HEK293 (cell line): ENCODE measurements around the gene DEDD.

Experiments used
- FEZF1 ChIP-seq: fragments of 450-650 bp; formaldehyde crosslinking; IDR thresholded peaks from 2 replicates; pipeline ENCODE4 v1.5.1; 2016; ENCODE audit warnings: missing biosample characterization, missing genetic modification characterization
- KLF16 ChIP-seq: fragments of 450-650 bp; formaldehyde crosslinking; IDR thresholded peaks from 2 replicates; pipeline ENCODE4 v1.5.1; 2017; ENCODE audit warnings: missing biosample characterization, missing genetic modification characterization
- MYNN ChIP-seq: fragments of 450-650 bp; formaldehyde crosslinking; IDR thresholded peaks from 2 replicates; pipeline ENCODE4 v1.5.1; 2016; ENCODE audit warnings: missing biosample characterization, missing genetic modification characterization, borderline replicate concordance
- REST ChIP-seq: fragments of 450-650 bp; formaldehyde crosslinking; IDR thresholded peaks from 2 replicates; pipeline ENCODE4 v1.5.1; 2016; ENCODE audit warnings: missing biosample characterization, missing genetic modification characterization
- SETDB1 ChIP-seq: IDR thresholded peaks from one replicate; pipeline ENCODE4 v1.6.1; 2017; ENCODE audit warnings: mild to moderate bottlenecking, low read length, moderate library complexity, mixed read lengths; ENCODE audit not compliant: insufficient read length
- TCF7L2 ChIP-seq: IDR thresholded peaks from 2 replicates; pipeline ENCODE4 v1.6.1; 2011; ENCODE audit warnings: low read depth, mild to moderate bottlenecking, inconsistent platforms, low read length, moderate library complexity, borderline replicate concordance
- ZBTB7A ChIP-seq: fragments of 450-650 bp; formaldehyde crosslinking; IDR thresholded peaks from 2 replicates; pipeline ENCODE4 v1.5.1; 2016; ENCODE audit warnings: low read depth, missing biosample characterization, missing genetic modification characterization
- ZFP37 ChIP-seq: fragments of 450-650 bp; formaldehyde crosslinking; IDR thresholded peaks from 2 replicates; pipeline ENCODE4 v1.5.1; 2016; ENCODE audit warnings: missing biosample characterization, missing genetic modification characterization
- ZNF433 ChIP-seq: fragments of 450-650 bp; formaldehyde crosslinking; IDR thresholded peaks from 2 replicates; pipeline ENCODE4 v1.5.1; 2016; ENCODE audit warnings: missing biosample characterization, missing genetic modification characterization, low read depth
- ZNF555 ChIP-seq: fragments of 450-650 bp; formaldehyde crosslinking; conservative IDR thresholded peaks from 2 replicates; pipeline ENCODE4 v1.5.1; 2017; ENCODE audit warnings: missing biosample characterization, mild to moderate bottlenecking, missing genetic modification characterization, inconsistent platforms
- ZNF704 ChIP-seq: fragments of 450-650 bp; formaldehyde crosslinking; IDR thresholded peaks from 2 replicates; pipeline ENCODE4 v1.5.1; 2016; ENCODE audit warnings: missing biosample characterization, missing genetic modification characterization
- TF ChIP-seq, protein P1 (sequence below): fragments of 450-650 bp; formaldehyde crosslinking; IDR thresholded peaks from 2 replicates; pipeline ENCODE4 v1.5.1; 2016; ENCODE audit warnings: missing biosample characterization, missing genetic modification characterization

DNA sequence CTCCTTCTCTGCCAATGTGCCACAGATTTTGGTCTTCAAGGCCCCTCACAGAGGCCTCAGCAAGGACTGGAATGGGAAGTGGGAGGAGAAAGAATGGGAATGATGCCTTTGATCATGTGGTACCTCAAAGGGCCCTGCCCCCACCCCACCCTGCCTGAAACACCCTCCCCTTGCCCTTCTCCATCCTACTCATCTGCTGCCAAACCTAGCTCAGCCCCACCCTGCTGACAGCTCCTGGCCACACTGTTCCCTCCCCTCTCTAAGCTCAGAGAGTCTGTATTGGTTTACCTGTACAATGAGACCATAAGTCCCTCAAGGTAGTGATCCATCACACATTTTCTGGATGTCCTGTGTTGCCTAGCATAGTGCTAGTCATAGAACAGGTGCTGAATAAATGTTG, 56.1 kb downstream of the DEDD start:
- TF ChIP-seq TCF7L2 (no peak), REST (tag by site-specific recombination) (no peak), KLF16 (tag by site-specific recombination) (no peak), ZNF704 (tag by site-specific recombination) (no peak), SETDB1 (no peak), FEZF1 (tag by site-specific recombination) (no peak), ZNF433 (no peak), ZFP37 (tag by site-specific recombination) (no peak), MYNN (tag by site-specific recombination) (no peak), ZBTB7A (tag by site-specific recombination) (no peak), ZNF555 (tag by site-specific recombination) (no peak)
- TF ChIP-seq, protein P1, sequence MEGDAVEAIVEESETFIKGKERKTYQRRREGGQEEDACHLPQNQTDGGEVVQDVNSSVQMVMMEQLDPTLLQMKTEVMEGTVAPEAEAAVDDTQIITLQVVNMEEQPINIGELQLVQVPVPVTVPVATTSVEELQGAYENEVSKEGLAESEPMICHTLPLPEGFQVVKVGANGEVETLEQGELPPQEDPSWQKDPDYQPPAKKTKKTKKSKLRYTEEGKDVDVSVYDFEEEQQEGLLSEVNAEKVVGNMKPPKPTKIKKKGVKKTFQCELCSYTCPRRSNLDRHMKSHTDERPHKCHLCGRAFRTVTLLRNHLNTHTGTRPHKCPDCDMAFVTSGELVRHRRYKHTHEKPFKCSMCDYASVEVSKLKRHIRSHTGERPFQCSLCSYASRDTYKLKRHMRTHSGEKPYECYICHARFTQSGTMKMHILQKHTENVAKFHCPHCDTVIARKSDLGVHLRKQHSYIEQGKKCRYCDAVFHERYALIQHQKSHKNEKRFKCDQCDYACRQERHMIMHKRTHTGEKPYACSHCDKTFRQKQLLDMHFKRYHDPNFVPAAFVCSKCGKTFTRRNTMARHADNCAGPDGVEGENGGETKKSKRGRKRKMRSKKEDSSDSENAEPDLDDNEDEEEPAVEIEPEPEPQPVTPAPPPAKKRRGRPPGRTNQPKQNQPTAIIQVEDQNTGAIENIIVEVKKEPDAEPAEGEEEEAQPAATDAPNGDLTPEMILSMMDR (tag by site-specific recombination), result no peak
